ENCODE data around the gene ZNF668.

DNA sequence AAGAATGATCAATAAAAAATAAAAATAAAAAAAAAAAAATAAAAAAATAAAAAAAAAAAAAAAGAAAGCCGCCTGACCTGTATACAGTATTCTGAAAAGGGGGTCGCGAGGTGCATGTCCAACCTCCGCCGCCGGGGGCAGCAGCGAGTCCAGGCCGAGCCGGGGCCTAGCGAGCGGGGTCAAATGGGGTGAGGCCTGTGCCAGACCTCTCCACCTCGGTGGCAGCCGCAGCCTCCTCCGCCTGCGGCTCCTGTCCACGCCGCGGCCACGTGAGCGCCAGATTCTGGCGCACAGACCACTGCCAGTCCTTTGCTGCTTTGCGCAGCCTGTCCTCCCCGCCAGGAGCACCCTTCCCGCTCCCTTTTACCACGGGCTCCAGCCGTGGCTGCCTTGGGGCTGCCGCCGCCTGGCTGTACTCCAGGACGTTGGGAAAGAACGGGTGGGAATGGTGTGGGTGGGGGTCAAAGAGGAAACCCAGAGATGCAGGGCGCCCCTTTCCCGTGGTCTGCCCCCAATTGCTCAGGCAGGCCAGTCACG is 31.7 kb upstream of the ZNF668 start:
- TF ChIP-seq CTCF (conservative IDR thresholded peaks at IDR 0.05; ENCODE audit: low read depth, low read length), result peak; percentile 61
- TF ChIP-seq RCOR1 (IDR thresholded peaks at IDR 0.05; ENCODE audit: insufficient replicate concordance, low read length), result no peak
- TF ChIP-seq POLR2A (IDR thresholded peaks at IDR 0.05; ENCODE audit: low read depth, low read length), result no peak
- TF ChIP-seq RFX5 (IDR thresholded peaks at IDR 0.05; ENCODE audit: low read depth, low read length), result no peak
- peak; percentile 35; the same call in 1 of the 2 replicates for TF ChIP-seq RAD21 (IDR thresholded peaks at IDR 0.05; ENCODE audit: low read length)
- no peak for TF ChIP-seq SMC3 (IDR thresholded peaks at IDR 0.05; ENCODE audit: low read depth, low read length)
- no peak for TF ChIP-seq USF2 (IDR thresholded peaks at IDR 0.05; ENCODE audit: low read depth, low read length)
- no peak for TF ChIP-seq NFE2L2 (IDR thresholded peaks at IDR 0.05; ENCODE audit: low read depth, low read length)
- no peak for TF ChIP-seq MAFK (IDR thresholded peaks at IDR 0.05; ENCODE audit: low read depth, low read length)
- TF ChIP-seq MAZ (IDR thresholded peaks at IDR 0.05; ENCODE audit: borderline replicate concordance, low read depth, low read length), result no peak; the same call in 1 of the 2 replicates
- no peak for TF ChIP-seq FOS (IDR thresholded peaks at IDR 0.05; ENCODE audit: low read depth, low read length)
- 0 out of 2 replicates have a peak, but pooled peaks have one; percentile 21 for TF ChIP-seq BHLHE40 (IDR thresholded peaks at IDR 0.05; ENCODE audit: low read depth, low read length)
- TF ChIP-seq ELK1 (IDR thresholded peaks at IDR 0.05; ENCODE audit: borderline replicate concordance, low read depth, low read length), result no peak

Measured in IMR-90 (cell line).